Right lobe of liver (tissue), 6 donors: ENCODE data around the gene MAGEC3. TPM values are rescaled to one million over a fixed set of nuclear protein-coding genes. Genes with fewer than 3 reads are reported as not detected.

ENCODE experiments used
- ATAC-seq, 4 donors: fragments of 200-7000 bp; cut with Tn5 transposase; one replicate each; pipeline ENCODE4 v1.9.1; 2020; ENCODE audit warnings: mild to moderate bottlenecking in 4 of 4, moderate library complexity in 4 of 4
- DNase-seq, 3 donors: peaks; one replicate each; pipeline ENCODE4 v3.0.0-alpha.2; 2020
- H3K27ac ChIP-seq, 3 donors: fragments of 200-600 bp; one replicate each; pipeline ENCODE4 v1.8.0; 2022
- H3K27me3 ChIP-seq, 2 donors: fragments of 200-600 bp; one replicate each; pipeline ENCODE4 v1.8.0; 2022
- H3K36me3 ChIP-seq, 4 donors: fragments of 200-600 bp; sonication (generic) in 1 of 4; one replicate each; pipeline versions ENCODE4 v1.5.1 to v1.8.0; 2017 to 2022; ENCODE audit warnings: control low read depth in 1 of 4
- H3K4me1 ChIP-seq, 4 donors: fragments of 200-600 bp; sonication (generic) in 1 of 4; one replicate each; pipeline versions ENCODE4 v1.5.1 to v1.8.0; 2017 to 2022; ENCODE audit warnings: control low read depth in 1 of 4
- H3K4me3 ChIP-seq, 3 donors: fragments of 200-600 bp; one replicate each; pipeline ENCODE4 v1.8.0; 2022
- H3K9me3 ChIP-seq, 4 donors: fragments of 200-600 bp; sonication (generic) in 1 of 4; one replicate each; pipeline versions ENCODE4 v1.5.1 to v1.8.0; 2017 to 2022; ENCODE audit warnings: control low read depth in 1 of 4
- CTCF ChIP-seq, 4 donors: fragments of 200-600 bp in 3 of 4; fragments of 450-650 bp in 1 of 4; IDR thresholded peaks; one replicate each; pipeline versions ENCODE4 v1.5.1 to v1.8.0; 2016 to 2022; ENCODE audit warnings: antibody characterized with exemption in 4 of 4, mild to moderate bottlenecking in 2 of 4
- POLR2A ChIP-seq: fragments of 450-650 bp; IDR thresholded peaks from one replicate; pipeline ENCODE4 v1.6.1; 2017; ENCODE audit warnings: antibody characterized with exemption, mild to moderate bottlenecking
- WGBS: methylation state at CpG from one replicate; pipeline ENCODE4 v1.1.6; 2018; ENCODE audit warnings: low coverage, low lambda C conversion rate; ENCODE audit not compliant: insufficient coverage; ENCODE audit errors: missing lambda C conversion rate; 5-methylcytosine and 5-hydroxymethylcytosine counted together
- intact Hi-C, 2 donors: fragments of 100-400 bp; cut with DNase I; formaldehyde crosslinking; loops; one replicate each; pipeline versions ENCODE4 v1.11.2 to v1.14.1; 2022
- total RNA-seq, 6 experiments: library from RNA; depleted of rRNA in 2 of 6; stranded (reverse); fragments of >200 nt in 2 of 6; fragmentation: NEBNext Ultra II Directional in 3 of 6; extraction: Animal tissue kit (Norgen Biotek cat#: 25700) in 3 of 6; gene quantifications; one replicate each; pipeline versions ENCODE4 v1.1.0 to v1.2.4, GENCODE V29; 2016 to 2023
- donor health status: DM: no; HTN: yes; CAD: no.
- donor health status: DM: no; HTN: no; CAD: no.
- donor health status: DM: no; HTN: no; CAD: no.
- donor health status: DM: no; HTN: yes; CAD: no.
- donor health status: DM: no; HTN: yes; CAD: no.

The MAGEC3 gene
- total RNA-seq, 6 experiments from 2014 or later, result not detected

GRCh38 chrX:141945426-141945825 lies 107.3 kb downstream of the MAGEC3 start:
- ATAC-seq (no peak), DNase-seq (no peak)
- Histone ChIP-seq H3K36me3 (no peaks in the 10 kb centered on the region), H3K27me3 (no peaks in the 10 kb centered on the region), H3K9me3 (no peaks in the 10 kb centered on the region), H3K27ac (no peak overlapping the region), H3K4me3 (no peak overlapping the region), H3K4me1 (no peaks in the 10 kb centered on the region)
- no peak for TF ChIP-seq CTCF (IDR thresholded peaks at IDR 0.05)
- no peak for TF ChIP-seq POLR2A
- WGBS, result 43% methylated on average over 3 of the region's 7 CpGs
- intact Hi-C loops, result no loop called here

- no peak overlapping the region for H3K4me3 ChIP-seq
- intact Hi-C loops, result no loop called here
- no peak for TF ChIP-seq POLR2A
- no peak for TF ChIP-seq CTCF (IDR thresholded peaks at IDR 0.05)
- H3K9me3 ChIP-seq, result no peaks in the 10 kb centered on the region
- WGBS, result 42% methylated on average over 1 of the region's 3 CpGs
- no peaks in the 10 kb centered on the region for H3K27me3 ChIP-seq
- DNase-seq (no peak), ATAC-seq (no peak)
- no peaks in the 10 kb centered on the region for H3K4me1 ChIP-seq
- no peak overlapping the region for H3K27ac ChIP-seq
- no peaks in the 10 kb centered on the region for H3K36me3 ChIP-seq
Measured at GRCh38 chrX:141947350-141947749, 109.2 kb downstream of the MAGEC3 start.

Other genes with a start within 250 kb of the MAGEC3 start
- gene SPANXA2, start 248.6 kb upstream of the MAGEC3 start, total RNA-seq, result not detected
- gene SPANXD, start 139.6 kb upstream of the MAGEC3 start, total RNA-seq, result not detected
- gene MAGEC1, start 65.6 kb downstream of the MAGEC3 start, total RNA-seq, result not detected